ENCODE measurements around the gene NYNRIN.

The NYNRIN gene

DNA sequence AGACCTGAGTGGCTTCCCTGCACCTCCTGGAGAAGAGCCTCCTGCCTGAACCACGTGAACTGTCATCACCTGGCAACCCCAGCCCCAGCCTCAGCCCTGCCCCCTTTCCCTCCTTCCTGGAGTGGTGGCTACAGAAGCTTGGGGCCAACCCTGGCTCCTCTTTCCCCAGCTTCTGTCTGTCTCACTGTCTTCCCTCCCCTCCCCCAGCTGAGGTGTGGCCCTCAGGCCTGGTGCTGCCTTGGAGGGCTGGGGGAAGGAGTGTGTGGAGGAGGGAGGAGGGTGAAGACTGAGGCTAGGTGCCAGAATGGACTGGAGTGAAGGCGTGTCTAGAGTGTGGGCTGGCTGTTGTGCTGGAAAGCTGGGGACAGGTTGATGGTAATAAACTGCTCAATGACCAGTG is 21.1 kb upstream of the NYNRIN start:
- H3K79me2 ChIP-seq (ENCODE audit: insufficient read depth, low read length), result no peaks in the 10 kb centered on the region
- peaks cover 6% of the 10 kb centered on the region for H3K36me3 ChIP-seq (ENCODE audit: insufficient read depth, low read length)
- H2AFZ ChIP-seq (ENCODE audit: low read length), result no peak overlapping the region
- H3K27ac ChIP-seq (ENCODE audit: low read depth, low read length, poor library complexity, severe bottlenecking), result no peak overlapping the region
- H3K4me3 ChIP-seq (ENCODE audit: low read depth, low read length, poor library complexity, severe bottlenecking), result no peak overlapping the region
- H4K20me1 ChIP-seq (ENCODE audit: insufficient read depth, low read length), result no peaks in the 10 kb centered on the region
- H3K9me2 ChIP-seq (ENCODE audit: low read depth, low read length), result no peaks in the 10 kb centered on the region
- no peak overlapping the region for H3K9ac ChIP-seq (ENCODE audit: low read length)
- H3K9me3 ChIP-seq (ENCODE audit: low read length), result no peaks in the 10 kb centered on the region
- H3K4me2 ChIP-seq (ENCODE audit: low read length), result no peak overlapping the region
- peaks cover 4% of the 10 kb centered on the region for H3K4me1 ChIP-seq (ENCODE audit: insufficient read depth, low read length, severe bottlenecking)
- H3F3A ChIP-seq (ENCODE audit: insufficient read depth, low read length), result no peaks in the 10 kb centered on the region
- TF ChIP-seq EZH2 (IDR thresholded peaks at IDR 0.05; ENCODE audit: borderline replicate concordance, low read length), result no peak
- TF ChIP-seq, protein P1, sequence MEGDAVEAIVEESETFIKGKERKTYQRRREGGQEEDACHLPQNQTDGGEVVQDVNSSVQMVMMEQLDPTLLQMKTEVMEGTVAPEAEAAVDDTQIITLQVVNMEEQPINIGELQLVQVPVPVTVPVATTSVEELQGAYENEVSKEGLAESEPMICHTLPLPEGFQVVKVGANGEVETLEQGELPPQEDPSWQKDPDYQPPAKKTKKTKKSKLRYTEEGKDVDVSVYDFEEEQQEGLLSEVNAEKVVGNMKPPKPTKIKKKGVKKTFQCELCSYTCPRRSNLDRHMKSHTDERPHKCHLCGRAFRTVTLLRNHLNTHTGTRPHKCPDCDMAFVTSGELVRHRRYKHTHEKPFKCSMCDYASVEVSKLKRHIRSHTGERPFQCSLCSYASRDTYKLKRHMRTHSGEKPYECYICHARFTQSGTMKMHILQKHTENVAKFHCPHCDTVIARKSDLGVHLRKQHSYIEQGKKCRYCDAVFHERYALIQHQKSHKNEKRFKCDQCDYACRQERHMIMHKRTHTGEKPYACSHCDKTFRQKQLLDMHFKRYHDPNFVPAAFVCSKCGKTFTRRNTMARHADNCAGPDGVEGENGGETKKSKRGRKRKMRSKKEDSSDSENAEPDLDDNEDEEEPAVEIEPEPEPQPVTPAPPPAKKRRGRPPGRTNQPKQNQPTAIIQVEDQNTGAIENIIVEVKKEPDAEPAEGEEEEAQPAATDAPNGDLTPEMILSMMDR (IDR thresholded peaks at IDR 0.05; ENCODE audit: low read length), result no peak
- no peaks in the 10 kb centered on the region for H3K27me3 ChIP-seq (ENCODE audit: insufficient read depth, low read length)

DNA sequence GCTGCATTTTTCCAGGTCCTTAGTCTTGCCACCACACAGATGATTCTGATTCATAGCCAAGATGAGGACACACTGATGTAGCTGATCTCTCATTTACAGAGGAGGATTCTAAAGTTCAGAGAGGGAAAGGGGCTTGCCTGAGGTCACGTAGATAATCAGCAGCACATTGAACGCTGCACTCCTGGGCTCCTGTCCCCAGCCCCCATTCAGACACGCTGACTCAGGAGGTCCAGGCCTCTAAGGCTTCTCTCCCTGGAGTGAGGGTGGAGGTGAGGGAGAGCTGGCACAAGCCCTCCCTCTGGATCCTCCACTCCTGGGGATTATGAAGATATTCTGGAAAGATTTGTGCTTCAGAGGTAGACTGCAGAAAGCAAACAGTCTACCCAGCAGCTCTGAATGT is 20.5 kb upstream of the NYNRIN start:
- TF ChIP-seq, protein P1 (IDR thresholded peaks at IDR 0.05; ENCODE audit: low read length), result no peak
- TF ChIP-seq EZH2 (IDR thresholded peaks at IDR 0.05; ENCODE audit: borderline replicate concordance, low read length), result no peak
- Histone ChIP-seq H3K27me3 (ENCODE audit: insufficient read depth, low read length) (no peaks in the 10 kb centered on the region), H3F3A (ENCODE audit: insufficient read depth, low read length) (no peaks in the 10 kb centered on the region), H3K9ac (ENCODE audit: low read length) (no peak overlapping the region), H2AFZ (ENCODE audit: low read length) (no peak overlapping the region), H3K27ac (ENCODE audit: low read depth, low read length, poor library complexity, severe bottlenecking) (no peak overlapping the region), H3K9me3 (ENCODE audit: low read length) (no peaks in the 10 kb centered on the region), H3K4me1 (ENCODE audit: insufficient read depth, low read length, severe bottlenecking) (peaks cover 4% of the 10 kb centered on the region), H4K20me1 (ENCODE audit: insufficient read depth, low read length) (no peaks in the 10 kb centered on the region), H3K79me2 (ENCODE audit: insufficient read depth, low read length) (no peaks in the 10 kb centered on the region), H3K4me3 (ENCODE audit: low read depth, low read length, poor library complexity, severe bottlenecking) (no peak overlapping the region), H3K36me3 (ENCODE audit: insufficient read depth, low read length) (no peaks in the 10 kb centered on the region; the same call in 1 of the 2 replicates), H3K9me2 (ENCODE audit: low read depth, low read length) (no peaks in the 10 kb centered on the region), H3K4me2 (ENCODE audit: low read length) (no peak overlapping the region)

DNA sequence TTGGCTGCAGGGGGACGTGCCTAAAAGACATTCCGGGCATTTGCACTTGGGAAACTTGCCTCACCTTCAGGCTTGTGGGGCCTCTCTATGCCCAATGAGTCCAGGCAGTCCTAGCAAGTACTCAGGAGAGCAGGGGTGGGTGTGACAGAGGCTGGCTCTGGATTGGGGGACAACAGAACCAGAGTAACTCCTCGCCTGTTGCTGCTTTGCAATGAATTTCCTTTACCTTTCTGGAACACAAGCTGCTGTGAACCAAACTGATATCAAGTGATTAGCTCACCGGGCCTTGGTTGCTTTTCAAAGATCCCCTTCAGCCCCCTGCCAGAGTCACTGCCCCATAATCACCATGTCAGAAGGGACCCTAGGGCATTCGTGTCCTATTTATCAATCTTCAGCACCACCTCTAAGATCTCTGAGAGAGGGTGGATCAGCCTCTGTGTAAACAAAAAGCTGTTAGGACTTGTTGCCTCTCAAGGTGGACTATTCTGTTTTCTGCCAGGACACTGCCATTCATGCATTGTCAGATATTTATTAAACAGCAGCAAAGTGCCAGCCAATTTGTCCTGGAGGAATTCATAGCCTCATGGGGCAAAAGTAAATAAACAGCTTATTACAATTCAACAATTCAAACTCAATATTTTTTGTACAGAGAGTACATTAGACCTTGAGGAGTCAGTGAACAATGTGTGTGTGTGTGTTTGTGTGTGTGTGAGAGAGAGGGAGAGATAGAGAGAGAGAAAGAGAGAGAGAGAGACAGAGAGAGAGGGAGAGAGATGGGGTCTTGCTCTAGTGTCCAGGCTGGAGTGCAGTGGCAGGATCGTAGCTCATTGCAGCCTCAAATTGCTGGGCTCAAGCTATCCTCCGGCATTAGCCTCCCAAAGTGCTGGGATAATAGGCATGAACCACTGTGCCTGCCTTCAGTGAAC is 19.6 kb upstream of the NYNRIN start:
- Histone ChIP-seq H3K9me3 (ENCODE audit: low read length) (no peaks in the 10 kb centered on the region), H3K9ac (ENCODE audit: low read length) (no peak overlapping the region), H3K9me2 (ENCODE audit: low read depth, low read length) (no peaks in the 10 kb centered on the region), H3K79me2 (ENCODE audit: insufficient read depth, low read length) (no peaks in the 10 kb centered on the region), H3K27me3 (ENCODE audit: insufficient read depth, low read length) (no peaks in the 10 kb centered on the region), H3K4me1 (ENCODE audit: insufficient read depth, low read length, severe bottlenecking) (peaks cover 4% of the 10 kb centered on the region), H3K27ac (ENCODE audit: low read depth, low read length, poor library complexity, severe bottlenecking) (no peak overlapping the region), H3F3A (ENCODE audit: insufficient read depth, low read length) (no peaks in the 10 kb centered on the region), H4K20me1 (ENCODE audit: insufficient read depth, low read length) (no peaks in the 10 kb centered on the region), H3K4me2 (ENCODE audit: low read length) (no peak overlapping the region), H2AFZ (ENCODE audit: low read length) (no peak overlapping the region), H3K36me3 (ENCODE audit: insufficient read depth, low read length) (no peaks in the 10 kb centered on the region), H3K4me3 (ENCODE audit: low read depth, low read length, poor library complexity, severe bottlenecking) (no peak overlapping the region)
- TF ChIP-seq, protein P1 (IDR thresholded peaks at IDR 0.05; ENCODE audit: low read length), result no peak
- no peak for TF ChIP-seq EZH2 (IDR thresholded peaks at IDR 0.05; ENCODE audit: borderline replicate concordance, low read length)
